GM19463 (cell line): Measurements from ENCODE around the gene PAQR3.

Experiments
- ATAC-seq: cut with Tn5 transposase; IDR thresholded peaks from one replicate; pipeline ENCODE4 v1.9.1; 2021; ENCODE audit warnings: mild to moderate bottlenecking, moderate library complexity; ENCODE audit not compliant: unreplicated experiment

The PAQR3 gene

GRCh38 chr4:78863991-78864390 is 75.2 kb downstream of the PAQR3 start:
- ATAC-seq = no peak

DNA sequence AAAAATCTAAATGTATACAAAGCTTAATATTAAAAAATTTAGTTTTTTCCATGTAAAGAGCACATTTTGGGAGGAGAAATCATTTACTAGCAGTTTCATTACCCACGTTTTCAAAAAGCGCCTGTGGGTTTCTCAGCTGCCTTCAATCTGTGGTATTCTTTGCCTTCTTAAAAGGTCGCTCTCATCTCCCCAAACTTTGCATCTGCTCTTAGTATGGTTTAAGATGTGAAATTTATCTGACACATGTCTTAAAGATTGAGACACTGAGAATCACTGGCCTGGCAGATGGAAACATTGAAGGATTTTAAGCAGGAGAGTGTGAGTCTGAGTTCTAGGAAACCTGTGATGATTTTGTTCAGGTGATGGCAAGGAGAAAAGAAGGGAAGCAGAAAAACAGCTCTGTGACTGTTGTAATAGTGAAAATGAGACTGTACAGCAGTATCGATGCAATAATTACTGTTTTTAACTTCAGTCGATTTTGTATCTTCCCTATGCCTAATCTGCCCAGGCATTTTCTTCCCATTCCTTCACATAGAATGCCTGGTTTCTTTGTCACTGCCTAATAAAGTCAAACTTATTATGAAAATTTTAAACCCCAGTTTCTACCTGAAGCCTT is 75.9 kb downstream of the PAQR3 start:
- ATAC-seq = peak; percentile 64

DNA sequence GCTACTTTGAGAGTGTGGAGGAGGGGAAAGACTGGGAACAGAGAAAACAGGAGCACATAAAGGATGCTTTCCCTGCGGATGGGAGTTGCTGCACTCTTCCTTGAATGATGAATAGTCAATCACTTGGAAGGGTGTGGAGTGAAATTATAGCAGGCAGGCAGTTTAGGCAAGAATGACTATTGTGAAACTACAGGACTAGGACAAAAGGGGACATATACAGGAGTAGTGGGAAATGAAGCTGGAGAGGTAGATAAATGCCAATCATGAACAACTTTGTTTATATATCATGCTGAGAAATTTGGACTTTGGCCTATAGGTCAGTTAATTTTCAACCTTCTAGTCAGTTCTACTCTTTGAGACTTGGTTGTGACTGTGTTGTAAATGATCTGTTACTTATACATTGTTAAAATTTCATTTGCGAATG is 76.9 kb downstream of the PAQR3 start:
- ATAC-seq = no peak
